ENCODE results near the gene ART1.

Gene ART1

DNA sequence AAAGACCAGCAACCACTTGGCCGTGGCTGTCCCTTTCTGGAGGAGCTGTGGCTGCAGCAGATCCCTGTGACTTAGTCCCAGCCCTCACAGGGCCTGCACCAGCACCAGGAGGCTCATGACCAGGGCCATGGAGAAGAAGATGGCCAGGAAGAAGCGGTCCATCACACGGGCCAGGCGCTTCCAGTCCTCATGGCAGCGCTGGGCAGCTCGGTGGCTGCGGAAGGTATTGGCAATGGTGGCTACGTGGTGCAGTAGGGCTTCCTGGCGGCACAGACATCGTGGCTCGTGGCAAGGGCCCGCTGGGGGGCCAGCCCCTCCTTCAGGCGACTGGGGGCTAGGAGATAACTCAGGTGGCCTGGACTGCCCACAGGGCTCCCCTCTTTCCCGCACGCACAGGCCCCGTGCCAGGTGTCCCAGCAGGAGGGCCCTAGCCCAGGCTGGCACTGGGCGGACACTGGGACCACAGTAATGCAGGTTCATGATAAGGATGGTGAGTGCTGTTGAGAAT lies 21.1 kb downstream of the ART1 start:
- no peak for DNase-seq

- DNase-seq, result no peak
Observed at GRCh38 chr11:3667149-3668035, 22.5 kb downstream of the ART1 start.

DNA sequence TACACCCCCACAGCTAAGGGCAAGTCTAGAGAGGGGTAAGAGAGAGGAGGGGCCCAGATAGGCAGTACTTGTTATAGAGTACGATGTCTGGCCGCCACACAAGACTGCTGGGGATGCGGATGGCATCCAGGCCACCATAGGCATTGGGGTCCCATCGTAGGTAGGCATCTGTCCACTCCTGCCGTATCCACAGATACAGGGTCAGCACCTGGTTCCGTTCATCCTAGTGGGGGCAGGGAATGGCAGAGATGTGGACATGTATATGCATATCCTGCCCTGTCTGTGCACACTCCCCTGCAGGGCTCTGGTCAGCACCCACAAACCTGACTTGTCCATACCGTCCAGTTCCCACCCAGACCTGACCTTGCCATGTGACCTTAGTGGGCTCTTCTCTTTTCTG lies 24.2 kb downstream of the ART1 start:
- DNase-seq, result no peak

GRCh38 chr11:3669742-3670183 lies 24.8 kb downstream of the ART1 start:
- DNase-seq, result no peak

DNA sequence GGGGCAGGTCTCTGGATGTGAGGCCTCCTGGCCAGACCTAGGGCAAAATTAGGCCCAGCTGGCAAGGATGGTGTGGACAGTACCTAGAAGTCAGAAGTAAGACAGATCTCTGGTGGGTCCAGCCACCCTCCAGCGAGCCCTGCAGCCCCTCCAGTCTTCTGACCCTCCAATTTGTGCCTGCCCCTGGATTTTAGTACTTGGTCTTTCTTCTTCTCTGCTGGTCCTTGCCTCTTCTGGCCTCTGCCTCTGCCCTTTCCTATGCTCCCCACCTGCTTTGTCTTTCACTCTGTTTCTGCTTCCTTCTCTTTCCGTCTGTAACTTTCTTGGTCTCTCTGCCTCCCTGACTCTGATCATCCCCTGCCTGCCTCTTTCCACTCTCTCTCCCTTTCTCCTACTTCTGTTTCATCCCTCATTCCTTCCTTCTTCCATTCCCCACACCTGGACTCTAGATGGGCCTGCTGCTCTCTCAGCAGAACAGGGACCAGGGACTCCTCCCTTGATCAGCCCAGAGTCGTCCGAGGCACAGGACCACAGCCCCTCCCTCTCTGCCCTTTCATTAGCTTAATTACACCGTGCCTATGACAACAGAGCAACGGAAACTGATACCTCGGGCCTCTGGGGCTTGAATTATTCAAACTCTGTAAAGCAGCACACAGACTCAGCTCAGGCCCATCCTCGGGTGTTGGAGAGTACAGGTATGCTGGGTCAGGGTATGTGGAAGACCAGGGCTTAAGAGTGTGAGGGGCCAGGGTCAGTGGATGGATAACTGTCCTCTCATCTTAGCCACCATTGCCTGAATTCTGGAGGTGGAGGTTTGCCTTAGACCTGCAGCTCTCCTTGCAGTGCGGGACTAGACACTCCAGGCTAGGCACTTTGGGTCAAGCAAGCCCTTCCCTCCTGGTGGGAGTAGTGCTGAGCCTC lies 26.7 kb downstream of the ART1 start, which contains the start of gene CHRNA10:
CHRNA10 (minus strand) TSS at position 51 of the 921 bp plus-strand sequence. CDS start 72 bp downstream, outside the sequence.
- no peak for DNase-seq

DNA sequence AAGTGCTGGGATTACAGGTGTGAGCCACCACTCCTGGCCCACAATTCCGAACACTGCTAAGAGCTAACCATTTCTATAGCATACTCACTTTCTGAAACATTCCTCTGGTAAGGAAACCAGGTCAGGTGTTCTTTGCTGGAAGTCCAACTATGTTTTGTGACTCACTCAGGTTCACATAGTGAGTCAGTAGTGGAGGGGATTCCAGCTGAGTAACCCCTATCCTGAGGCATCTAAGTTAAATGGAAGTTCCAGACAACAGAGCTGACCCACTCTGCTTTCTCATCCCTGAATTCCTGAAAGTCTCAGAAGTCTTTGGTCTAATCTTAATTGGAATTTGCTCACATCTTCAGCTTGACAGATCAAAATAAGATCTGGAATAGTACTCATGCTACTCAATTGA lies 29.3 kb downstream of the ART1 start:
- no peak for DNase-seq

GRCh38 chr11:3675971-3676370 lies 31.0 kb downstream of the ART1 start:
- no peak for DNase-seq

DNA sequence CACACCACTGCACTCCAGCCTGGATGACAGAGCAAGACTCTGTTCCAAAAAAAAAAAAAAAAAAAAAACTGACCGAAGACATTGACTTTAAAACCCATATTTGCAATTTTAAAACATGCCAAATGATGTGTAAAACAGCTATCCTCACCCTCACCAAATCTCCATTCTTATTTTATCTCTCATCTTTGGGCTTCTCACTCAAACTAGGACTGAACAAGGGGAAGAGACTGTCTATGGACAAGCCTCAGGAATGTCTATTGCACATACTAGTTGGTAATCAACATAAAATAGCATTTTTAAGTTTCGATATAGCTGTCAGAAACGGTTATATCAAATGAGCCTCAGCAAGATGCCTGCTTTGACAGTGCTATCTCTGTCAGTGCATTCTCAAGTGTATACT lies 34.1 kb downstream of the ART1 start:
- no peak for DNase-seq

GRCh38 chr11:3683039-3683438 lies 38.1 kb downstream of the ART1 start:
- no peak for DNase-seq

DNA sequence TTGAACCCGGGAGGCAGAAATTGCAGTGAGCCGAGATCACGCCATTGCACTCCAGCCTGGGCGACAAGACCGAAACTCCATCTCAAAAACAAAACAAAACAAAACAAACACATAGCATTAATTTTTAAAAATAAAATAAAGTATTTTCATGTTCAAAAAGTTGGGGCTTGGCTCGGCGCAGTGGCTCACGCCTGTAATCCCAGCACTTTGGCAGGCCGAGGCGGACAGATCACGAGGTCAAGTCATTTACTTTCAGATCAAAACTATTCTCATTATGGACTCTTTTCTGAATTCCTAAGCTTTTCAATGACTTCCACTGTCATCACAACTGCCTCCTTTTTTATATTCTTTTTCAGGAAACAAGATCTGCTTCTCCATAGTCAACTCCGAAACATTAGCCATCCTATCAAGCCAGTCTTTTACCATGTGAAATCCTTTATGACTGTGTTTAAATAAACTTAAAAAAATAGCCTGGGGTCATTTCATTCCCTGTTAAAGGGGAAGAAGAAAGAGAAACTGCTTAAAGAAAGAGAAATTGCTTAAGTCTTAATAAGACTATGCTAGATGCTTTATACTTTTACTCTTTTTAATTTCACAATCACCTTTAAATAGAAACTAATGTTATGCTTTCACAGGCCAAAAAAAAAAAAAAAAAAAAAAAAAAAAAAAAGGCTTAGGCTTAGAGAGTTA lies 39.3 kb downstream of the ART1 start:
- DNase-seq, result no peak

DNA sequence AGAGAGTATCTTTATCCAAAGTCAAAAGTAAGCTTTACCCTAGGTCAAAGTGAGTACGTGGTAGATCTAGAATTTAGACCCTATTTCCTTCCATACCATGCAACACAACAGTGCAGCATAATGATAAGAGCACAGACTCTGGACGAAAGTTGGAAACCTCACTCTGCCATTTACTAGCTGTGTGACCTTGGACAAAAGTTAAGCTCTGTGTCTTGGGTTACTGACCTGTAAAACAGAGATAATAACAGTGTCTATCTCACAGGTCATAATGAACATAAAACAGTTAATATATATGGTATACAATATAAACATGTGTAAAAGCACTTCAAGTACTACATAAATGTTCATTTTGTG lies 39.9 kb downstream of the ART1 start:
- no peak for DNase-seq

GRCh38 chr11:3685923-3686322 lies 41.0 kb downstream of the ART1 start:
- no peak for DNase-seq

DNA sequence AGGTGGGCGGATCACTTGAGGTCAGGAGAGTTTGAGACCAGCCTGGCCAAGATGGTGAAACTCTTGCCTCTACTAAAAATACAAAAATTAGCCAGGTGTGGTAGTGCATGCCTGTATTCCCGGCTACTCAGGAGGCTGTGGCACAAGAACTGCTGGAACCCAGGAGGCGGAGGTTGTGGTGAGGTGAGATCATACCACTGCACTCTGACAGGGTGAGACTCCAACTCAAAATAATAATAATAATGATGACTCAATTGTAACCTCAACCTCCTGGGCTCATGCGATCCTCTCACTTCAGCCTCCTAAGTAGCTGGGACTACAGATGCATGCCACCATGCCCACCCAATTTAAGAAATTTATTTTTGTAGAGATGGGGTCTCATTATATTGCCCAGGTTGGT lies 41.8 kb downstream of the ART1 start:
- DNase-seq, result no peak

DNA sequence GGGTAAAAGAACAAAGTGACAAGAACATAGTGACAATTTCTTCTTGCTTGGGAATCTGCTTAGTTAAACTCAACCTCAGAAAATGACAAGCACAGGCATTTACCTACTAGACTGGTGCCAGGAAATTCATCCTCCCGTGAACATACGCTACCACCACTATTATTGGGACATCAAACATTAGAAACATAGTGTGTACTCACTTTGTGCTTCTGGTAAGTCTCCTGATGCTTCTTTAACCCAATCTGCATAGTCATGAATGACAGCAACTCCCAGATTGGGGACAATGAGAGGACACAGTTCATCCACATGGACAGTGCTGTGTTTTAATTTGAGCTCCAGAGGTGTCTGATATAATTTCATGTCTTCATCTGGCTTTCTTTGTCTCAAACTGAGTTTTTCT lies 55.5 kb downstream of the ART1 start:
- no peak for DNase-seq

DNA sequence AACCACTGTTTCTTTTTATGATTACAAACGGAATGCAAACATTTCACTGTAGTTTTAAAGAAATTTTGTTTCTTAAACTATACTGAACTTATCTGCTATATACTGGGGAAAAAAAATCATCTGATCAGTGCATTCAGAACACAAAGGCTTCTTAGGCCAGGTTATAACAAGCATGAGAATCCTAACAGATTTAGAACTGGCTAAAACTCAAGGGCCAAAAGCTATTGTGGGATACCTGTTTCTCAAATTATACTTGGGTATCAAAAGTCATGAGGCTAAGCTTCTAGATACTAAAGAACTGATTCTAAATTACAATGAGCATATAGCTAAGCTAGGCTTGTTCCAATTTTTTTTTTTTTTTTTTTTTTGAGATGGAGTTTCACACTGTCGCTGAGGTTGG lies 56.0 kb downstream of the ART1 start:
- DNase-seq, result no peak

GRCh38 chr11:3703383-3703782 lies 58.5 kb downstream of the ART1 start:
- DNase-seq, result no peak

- DNase-seq, result no peak
Observed at GRCh38 chr11:3707176-3707575, 62.2 kb downstream of the ART1 start.

GRCh38 chr11:3709977-3710376 lies 65.0 kb downstream of the ART1 start:
- DNase-seq, result no peak

DNA sequence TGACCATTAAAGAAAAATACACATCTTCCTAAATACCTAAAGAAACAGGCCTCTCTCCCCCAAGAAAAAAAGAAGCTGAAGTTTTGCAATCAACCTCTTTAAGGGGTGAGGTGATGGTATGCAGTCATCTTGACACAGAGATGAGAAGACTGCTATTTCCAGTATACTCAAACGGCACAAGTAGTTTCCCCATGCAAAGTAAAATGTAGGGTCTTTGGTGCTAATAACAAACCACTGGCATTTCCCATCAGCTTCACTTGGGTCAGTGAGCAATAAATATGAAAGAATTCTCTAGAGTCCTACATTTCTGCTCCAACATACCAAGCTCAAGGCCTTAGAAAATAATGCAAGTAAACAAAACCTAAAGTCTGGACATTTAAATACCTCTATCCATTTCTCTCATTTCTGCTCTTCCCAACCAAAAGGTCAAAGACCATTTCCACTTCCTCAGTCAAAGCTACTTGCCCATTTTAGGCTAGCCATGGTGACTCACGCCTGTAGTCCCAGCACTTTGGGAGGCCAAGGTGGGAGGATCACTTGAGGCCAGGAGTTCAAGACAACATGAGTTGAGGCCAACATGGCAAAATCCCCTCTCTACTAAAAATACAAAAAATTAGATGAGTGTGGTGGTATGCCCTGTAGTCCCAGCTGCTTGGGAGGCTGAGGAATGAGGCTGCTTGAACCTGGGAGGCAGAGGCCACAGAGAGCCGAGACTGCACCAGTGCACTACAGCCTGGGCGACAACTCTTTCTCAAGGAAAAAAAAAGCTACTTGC lies 65.7 kb downstream of the ART1 start:
- DNase-seq, result no peak

DNA sequence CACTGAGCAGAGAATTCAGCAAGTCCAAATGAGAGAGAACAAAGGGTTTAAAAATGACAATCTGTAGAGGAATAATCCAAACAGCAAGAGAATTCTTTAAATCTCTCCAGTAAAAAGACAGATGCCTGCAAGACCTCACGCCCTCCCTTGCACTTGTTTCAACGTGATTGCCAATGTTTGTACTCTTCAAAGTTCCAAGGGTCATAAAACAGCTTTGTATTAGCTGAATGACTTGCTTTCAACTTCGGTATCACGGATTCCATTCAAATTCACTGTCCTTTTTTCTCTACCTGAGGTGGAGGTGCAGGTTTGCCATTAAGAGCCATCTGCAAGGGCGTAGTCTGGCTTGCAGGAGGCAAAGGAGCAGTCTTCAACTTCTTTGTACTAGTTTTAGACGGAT lies 67.3 kb downstream of the ART1 start:
- DNase-seq, result no peak
